NB4 (cell line): ENCODE measurements around the gene PNRC2.
"Not testable (repeated sequence)": the region's sequence is repeated elsewhere in the genome, so short reads cannot be mapped to it uniquely, and the experiment has no call there.

Experiments
- DNase-seq: peaks from one replicate; pipeline ENCODE4 v3.0.0; 2010; ENCODE audit warnings: low read depth
- H3K4me3 ChIP-seq: one replicate; pipeline ENCODE4 v1.5.1; 2011; ENCODE audit warnings: mild to moderate bottlenecking, low read depth, low read length, moderate library complexity
- MYC ChIP-seq: IDR thresholded peaks from 2 replicates; pipeline ENCODE4 v1.6.1; 2011; ENCODE audit warnings: low read depth, low read length
- POLR2A ChIP-seq: IDR thresholded peaks from 2 replicates; pipeline ENCODE4 v1.6.1; 2011; ENCODE audit warnings: mild to moderate bottlenecking; ENCODE audit not compliant: insufficient read length; ENCODE audit errors: extremely low read depth
- TF ChIP-seq, protein P1 (sequence below): IDR thresholded peaks from one replicate; pipeline ENCODE4 v1.5.1; 2012; ENCODE audit warnings: low read depth, low read length
- TF ChIP-seq, protein P2 (sequence below): IDR thresholded peaks from 2 replicates; pipeline ENCODE4 v1.6.1; 2011; ENCODE audit warnings: low read depth, low read length

The PNRC2 gene

DNA sequence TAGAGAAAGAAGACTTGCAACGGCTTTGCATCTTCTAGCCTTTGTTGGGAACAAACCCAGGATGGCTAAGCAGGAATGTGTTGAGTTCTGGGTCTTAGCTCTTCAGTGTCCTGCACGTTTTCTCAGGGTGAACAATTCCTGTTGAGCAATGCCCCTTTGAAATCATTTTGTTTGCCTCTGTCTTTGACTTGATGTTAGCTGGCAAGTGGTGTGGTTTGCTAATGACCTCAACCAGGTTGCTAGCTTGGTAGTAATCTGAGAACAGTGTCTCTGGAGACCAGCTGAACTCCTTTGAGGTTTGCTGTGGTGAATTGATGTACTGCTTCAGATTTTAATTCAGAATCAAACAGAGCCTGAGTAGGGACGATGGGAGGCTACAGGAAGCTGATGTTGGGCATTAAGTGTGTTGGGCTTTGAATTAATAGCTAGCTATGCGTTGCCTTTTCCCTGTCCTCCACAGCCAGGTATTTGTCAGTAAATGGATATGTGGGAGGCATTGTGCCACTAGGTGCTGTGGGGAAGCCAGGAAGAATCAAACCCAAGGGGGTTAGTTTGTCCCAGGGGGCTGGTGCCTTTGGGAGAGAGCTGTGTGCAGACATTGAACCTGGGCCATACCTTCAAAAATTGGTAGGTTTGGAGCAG, 43.8 kb downstream of the PNRC2 start:
- H3K4me3 ChIP-seq = no peak overlapping the region
- DNase-seq = peak; percentile 78
- no peak for TF ChIP-seq POLR2A
- no peak for TF ChIP-seq MYC
- TF ChIP-seq, protein P1, sequence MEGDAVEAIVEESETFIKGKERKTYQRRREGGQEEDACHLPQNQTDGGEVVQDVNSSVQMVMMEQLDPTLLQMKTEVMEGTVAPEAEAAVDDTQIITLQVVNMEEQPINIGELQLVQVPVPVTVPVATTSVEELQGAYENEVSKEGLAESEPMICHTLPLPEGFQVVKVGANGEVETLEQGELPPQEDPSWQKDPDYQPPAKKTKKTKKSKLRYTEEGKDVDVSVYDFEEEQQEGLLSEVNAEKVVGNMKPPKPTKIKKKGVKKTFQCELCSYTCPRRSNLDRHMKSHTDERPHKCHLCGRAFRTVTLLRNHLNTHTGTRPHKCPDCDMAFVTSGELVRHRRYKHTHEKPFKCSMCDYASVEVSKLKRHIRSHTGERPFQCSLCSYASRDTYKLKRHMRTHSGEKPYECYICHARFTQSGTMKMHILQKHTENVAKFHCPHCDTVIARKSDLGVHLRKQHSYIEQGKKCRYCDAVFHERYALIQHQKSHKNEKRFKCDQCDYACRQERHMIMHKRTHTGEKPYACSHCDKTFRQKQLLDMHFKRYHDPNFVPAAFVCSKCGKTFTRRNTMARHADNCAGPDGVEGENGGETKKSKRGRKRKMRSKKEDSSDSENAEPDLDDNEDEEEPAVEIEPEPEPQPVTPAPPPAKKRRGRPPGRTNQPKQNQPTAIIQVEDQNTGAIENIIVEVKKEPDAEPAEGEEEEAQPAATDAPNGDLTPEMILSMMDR = no peak
- TF ChIP-seq, protein P2, sequence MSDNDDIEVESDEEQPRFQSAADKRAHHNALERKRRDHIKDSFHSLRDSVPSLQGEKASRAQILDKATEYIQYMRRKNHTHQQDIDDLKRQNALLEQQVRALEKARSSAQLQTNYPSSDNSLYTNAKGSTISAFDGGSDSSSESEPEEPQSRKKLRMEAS = peak; percentile 35; the same call in 1 of the 2 replicates

DNA sequence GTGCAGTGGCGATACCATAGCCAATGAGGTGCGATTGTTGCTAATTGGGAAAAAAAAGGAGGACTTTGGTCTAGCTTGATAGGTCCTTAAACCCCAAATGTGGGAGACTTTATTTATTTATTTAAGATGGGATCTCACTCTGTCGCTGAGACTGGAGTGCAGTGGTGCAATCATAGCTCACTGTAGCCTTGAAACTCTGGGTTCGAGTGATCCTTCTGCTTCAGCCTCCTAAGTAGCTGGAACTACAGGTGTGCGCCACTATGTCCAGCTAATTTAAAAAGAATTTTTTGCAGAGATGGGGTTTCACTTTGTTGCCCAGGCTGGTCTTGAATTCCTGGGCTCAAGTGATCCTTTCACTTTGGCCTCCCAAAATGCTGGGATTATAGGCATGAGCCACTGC, 44.5 kb downstream of the PNRC2 start:
- no peak overlapping the region for H3K4me3 ChIP-seq
- no peak for DNase-seq
- TF ChIP-seq, protein P2 = no peak
- TF ChIP-seq MYC (no peak), POLR2A (no peak)
- TF ChIP-seq, protein P1 = no peak

DNA sequence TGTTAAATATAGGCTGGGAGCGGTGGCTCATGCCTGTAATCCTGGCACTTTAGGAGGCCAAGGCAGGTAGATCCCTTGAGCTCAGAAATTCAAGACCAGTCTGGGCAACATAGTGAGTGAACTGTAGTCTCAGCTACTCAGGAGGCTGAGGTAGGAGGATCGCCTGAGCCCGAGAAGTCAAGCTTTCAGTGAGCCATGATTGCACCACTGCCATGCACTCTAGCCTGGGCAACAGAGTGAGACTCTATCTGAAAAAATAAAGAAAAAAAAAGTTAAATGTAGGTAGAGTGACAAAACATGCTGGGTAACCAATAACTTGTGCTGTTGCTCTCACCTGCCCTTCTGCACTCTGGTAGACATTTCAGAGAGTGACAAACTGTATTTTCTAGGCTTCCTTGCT, 45.5 kb downstream of the PNRC2 start:
- no peak for TF ChIP-seq MYC
- TF ChIP-seq, protein P2 = no peak
- TF ChIP-seq, protein P1 = no peak
- TF ChIP-seq POLR2A = no peak
- no peak for DNase-seq

DNA sequence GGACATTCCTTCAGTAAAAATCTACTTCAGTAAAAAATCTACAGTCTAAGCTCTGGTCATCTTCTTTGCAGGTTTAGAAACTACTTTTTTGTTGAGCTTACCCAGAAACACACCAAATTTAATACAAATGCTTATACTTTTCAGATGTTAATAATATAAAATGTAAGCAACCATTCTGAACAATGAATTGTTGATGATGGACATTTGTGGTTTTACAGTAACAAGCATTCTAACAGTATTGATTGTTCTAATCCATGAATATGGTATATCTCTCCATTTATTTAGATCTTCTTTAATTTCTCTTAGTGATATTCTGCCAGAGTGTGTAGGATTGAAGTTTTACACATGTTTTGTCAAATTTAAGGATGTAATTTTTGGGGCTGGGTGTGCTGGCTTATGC, 47.5 kb downstream of the PNRC2 start:
- DNase-seq = no peak
- no peak for TF ChIP-seq MYC
- TF ChIP-seq POLR2A = no peak
- TF ChIP-seq, protein P1 = no peak
- TF ChIP-seq, protein P2 = no peak

More for the DNA sequence above, 45.5 kb downstream of the PNRC2 start:
- no peak overlapping the region for H3K4me3 ChIP-seq

DNA sequence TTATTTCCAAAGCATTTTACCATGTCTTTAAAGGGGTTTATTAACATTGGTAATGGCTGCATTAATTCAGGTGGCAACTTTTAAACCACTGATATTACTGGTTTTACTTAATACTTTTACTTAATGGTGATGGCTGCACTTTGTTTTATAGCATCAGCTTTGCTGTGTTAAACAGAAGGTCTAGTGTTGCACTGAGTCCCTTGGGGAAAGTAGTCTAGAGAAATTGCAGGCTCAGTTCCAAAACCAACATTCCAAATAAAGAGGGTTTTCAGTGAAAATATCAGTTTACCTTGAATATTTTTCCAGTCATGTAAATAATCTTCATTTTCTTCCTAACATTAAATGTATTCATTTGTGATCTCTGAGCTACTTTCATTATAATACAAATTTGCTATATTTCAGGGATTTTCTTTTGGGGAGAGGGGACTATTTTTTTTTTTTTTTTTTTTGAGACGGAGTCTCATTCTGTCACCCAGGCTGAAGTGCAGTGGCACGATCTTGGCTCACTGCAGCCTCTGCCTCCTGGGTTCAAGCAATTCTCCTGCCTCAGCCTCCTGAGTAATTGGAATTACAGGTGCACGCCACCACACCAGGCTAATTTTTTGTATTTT, 49.1 kb downstream of the PNRC2 start:
- H3K4me3 ChIP-seq, DNase-seq: not testable (repeated sequence)

More for the DNA sequence above, 47.5 kb downstream of the PNRC2 start:
- H3K4me3 ChIP-seq = no peak overlapping the region

DNA sequence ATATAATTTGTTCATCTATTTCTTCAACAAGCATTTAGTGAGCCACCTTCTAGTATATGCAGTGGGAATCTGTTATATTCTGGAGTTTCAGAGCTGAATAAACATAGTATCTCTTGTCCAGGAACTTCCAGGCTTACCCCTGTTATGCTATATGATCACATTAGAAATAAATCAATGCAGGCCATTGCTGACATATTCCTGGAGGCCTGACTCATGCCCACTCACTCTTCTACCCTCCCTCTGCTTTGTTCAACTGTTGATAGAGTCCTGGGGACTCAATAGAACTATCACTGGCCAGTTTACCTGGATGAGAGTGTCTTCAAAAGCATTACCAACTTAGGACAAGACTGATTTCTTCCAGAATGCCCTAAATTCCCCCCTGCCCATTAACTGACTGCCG, 49.8 kb downstream of the PNRC2 start:
- H3K4me3 ChIP-seq = no peak overlapping the region
- no peak for DNase-seq
- TF ChIP-seq, protein P2 = no peak
- TF ChIP-seq MYC (no peak), POLR2A (no peak)
- TF ChIP-seq, protein P1 = no peak
